Measurements from ENCODE around the gene FADS1. TPM values are rescaled to one million over a fixed set of nuclear protein-coding genes. Genes with fewer than 3 reads are reported as not detected.

FADS1 gene
- total RNA-seq, 3 donors from 2014 or later (not counting 1 experiment from before 2014, with no cell fraction given) = 9.3 to 17.2 (median 10.2) TPM

DNA sequence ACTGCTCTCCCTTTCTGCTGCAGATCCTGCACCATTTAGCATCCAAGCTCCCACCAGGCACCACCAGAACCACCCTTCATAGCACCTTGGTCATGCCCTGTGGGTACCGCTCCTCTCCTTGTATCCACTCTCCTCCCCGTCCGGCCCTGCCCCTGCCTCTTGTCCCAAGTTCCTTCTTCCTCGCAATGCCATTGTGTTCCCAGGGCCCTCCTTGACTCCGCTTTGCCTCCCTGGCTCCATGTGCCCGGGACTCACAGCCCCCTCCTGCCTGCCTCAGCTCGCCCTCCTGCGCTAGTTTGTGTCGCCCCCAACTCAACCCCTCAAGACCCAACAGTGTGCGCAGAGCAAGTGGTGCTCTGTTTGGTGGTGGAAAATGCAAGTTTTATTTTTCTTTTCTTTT is 22.1 kb upstream of the FADS1 start:
- no peaks in the 10 kb centered on the region for H3K9me3 Mint-ChIP-seq

DNA sequence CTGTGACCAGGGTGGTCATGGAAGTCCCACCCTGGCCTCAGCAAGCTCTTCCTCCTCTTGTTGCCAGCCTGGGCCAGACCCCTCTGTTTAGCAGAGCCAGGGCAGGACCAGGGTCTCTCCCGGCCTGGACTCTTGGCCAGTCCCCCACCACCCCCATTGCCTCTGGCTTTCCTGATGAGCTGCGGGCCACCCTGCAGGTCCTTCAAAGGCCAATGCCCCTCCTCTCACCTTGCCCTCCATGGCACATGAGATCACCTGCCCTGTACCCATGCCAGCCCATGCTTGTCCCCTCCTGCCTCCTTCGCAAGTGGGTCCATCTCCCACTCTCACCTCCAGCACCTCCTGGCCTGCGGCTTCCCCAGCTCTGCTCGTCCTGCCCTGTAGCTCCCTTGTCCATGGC is 21.7 kb upstream of the FADS1 start:
- peaks cover 24% of the 10 kb centered on the region for H3K4me1 ChIP-seq (ENCODE audit: control insufficient read depth, insufficient read depth, low read length)
- Mint-ChIP-seq H3K27me3 (ENCODE audit: low read depth in 2 of 2) (no peaks in the 10 kb centered on the region), H3K36me3 (no peaks in the 10 kb centered on the region), H3K4me3 (no peak overlapping the region), H3K4me1 (peaks cover 31 to 35% of the 10 kb centered on the region in 2 donors), H3K9me3 (no peaks in the 10 kb centered on the region), H3K27ac (peak overlapping the region; percentile 7 to 46)
- TF ChIP-seq, protein P1, sequence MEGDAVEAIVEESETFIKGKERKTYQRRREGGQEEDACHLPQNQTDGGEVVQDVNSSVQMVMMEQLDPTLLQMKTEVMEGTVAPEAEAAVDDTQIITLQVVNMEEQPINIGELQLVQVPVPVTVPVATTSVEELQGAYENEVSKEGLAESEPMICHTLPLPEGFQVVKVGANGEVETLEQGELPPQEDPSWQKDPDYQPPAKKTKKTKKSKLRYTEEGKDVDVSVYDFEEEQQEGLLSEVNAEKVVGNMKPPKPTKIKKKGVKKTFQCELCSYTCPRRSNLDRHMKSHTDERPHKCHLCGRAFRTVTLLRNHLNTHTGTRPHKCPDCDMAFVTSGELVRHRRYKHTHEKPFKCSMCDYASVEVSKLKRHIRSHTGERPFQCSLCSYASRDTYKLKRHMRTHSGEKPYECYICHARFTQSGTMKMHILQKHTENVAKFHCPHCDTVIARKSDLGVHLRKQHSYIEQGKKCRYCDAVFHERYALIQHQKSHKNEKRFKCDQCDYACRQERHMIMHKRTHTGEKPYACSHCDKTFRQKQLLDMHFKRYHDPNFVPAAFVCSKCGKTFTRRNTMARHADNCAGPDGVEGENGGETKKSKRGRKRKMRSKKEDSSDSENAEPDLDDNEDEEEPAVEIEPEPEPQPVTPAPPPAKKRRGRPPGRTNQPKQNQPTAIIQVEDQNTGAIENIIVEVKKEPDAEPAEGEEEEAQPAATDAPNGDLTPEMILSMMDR (IDR thresholded peaks at IDR 0.05) = no peak
- 95% methylated on average over 5 of the region's 5 CpGs for WGBS (ENCODE audit: insufficient coverage)
- intact Hi-C loops (cut with micrococcal nuclease) = no loop called here
- ATAC-seq = no peak
- H3K4me3 ChIP-seq (ENCODE audit: low read length) = no peak overlapping the region
- H3K27me3 ChIP-seq (ENCODE audit: control insufficient read depth, insufficient read depth, low read length) = no peaks in the 10 kb centered on the region
- no peak for DNase-seq
- no peaks in the 10 kb centered on the region for H3K9me3 ChIP-seq (ENCODE audit: control insufficient read depth, insufficient read depth, low read length)
- H3K36me3 ChIP-seq (ENCODE audit: control insufficient read depth, insufficient read depth, low read length) = peaks cover 4% of the 10 kb centered on the region
- no peak overlapping the region for H3K27ac ChIP-seq (ENCODE audit: low read length)

More for the DNA sequence above, 22.1 kb upstream of the FADS1 start:
- no peaks in the 10 kb centered on the region for H3K27me3 Mint-ChIP-seq (ENCODE audit: low read depth in 2 of 2)
- TF ChIP-seq, protein P1 (IDR thresholded peaks at IDR 0.05) = no peak
- H3K36me3 ChIP-seq (ENCODE audit: control insufficient read depth, insufficient read depth, low read length) = peaks cover 4% of the 10 kb centered on the region
- no peak overlapping the region for H3K4me3 Mint-ChIP-seq
- no peak overlapping the region for H3K27ac ChIP-seq (ENCODE audit: low read length)
- no peak overlapping the region for H3K4me3 ChIP-seq (ENCODE audit: low read length)
- intact Hi-C loops (cut with micrococcal nuclease) = no loop called here
- no peaks in the 10 kb centered on the region for H3K36me3 Mint-ChIP-seq
- 99% methylated on average over 6 of the region's 10 CpGs for WGBS (ENCODE audit: insufficient coverage)
- H3K9me3 ChIP-seq (ENCODE audit: control insufficient read depth, insufficient read depth, low read length) = no peaks in the 10 kb centered on the region
- peak overlapping the region; percentile 7 to 46 for H3K27ac Mint-ChIP-seq
- ATAC-seq (no peak), DNase-seq (no peak)
- no peaks in the 10 kb centered on the region for H3K27me3 ChIP-seq (ENCODE audit: control insufficient read depth, insufficient read depth, low read length)
- H3K4me1 ChIP-seq (ENCODE audit: control insufficient read depth, insufficient read depth, low read length) = peaks cover 21% of the 10 kb centered on the region
- H3K4me1 Mint-ChIP-seq = peaks cover 27 to 31% of the 10 kb centered on the region in 2 donors

DNA sequence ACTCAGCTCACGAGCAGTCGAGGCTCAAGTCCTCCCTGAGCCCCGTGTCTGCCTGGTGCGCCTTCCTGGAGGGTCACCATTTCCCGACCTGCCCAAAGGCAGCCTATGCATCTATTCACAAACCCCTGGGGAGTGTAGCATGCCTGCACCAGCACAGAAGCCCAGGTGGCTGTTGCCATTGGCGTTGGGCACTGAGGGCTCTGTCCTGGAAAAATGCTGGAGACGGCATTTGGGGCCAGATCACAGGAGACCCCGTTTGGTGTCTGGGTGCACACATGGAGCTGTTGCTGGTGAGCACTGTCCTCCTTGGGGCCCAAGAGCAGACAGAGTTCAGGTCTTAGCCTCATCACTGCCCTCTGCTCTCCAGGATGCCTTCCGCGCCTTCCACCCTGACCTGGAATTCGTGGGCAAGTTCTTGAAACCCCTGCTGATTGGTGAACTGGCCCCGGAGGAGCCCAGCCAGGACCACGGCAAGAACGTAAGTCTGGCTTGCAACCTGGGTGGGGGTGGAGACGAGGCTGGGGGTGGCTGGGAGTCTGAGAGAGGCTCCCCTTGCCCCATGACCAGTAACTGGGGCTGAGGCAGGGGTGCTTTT is 20.7 kb upstream of the FADS1 start:
- intact Hi-C loops (cut with micrococcal nuclease) = no loop called here
- Mint-ChIP-seq H3K9me3 (no peaks in the 10 kb centered on the region), H3K36me3 (no peaks in the 10 kb centered on the region), H3K27ac (peak overlapping the region in 1 of 2 donors; percentile 97), H3K4me3 (no peak overlapping the region), H3K27me3 (ENCODE audit: low read depth in 2 of 2) (no peaks in the 10 kb centered on the region), H3K4me1 (peaks cover 39 to 41% of the 10 kb centered on the region in 2 donors)
- WGBS (ENCODE audit: insufficient coverage) = 97% methylated on average over 15 of the region's 15 CpGs
- peaks cover 24% of the 10 kb centered on the region for H3K4me1 ChIP-seq (ENCODE audit: control insufficient read depth, insufficient read depth, low read length)
- no peaks in the 10 kb centered on the region for H3K9me3 ChIP-seq (ENCODE audit: control insufficient read depth, insufficient read depth, low read length)
- H3K27me3 ChIP-seq (ENCODE audit: control insufficient read depth, insufficient read depth, low read length) = no peaks in the 10 kb centered on the region
- TF ChIP-seq, protein P1 (IDR thresholded peaks at IDR 0.05) = no peak
- no peak overlapping the region for H3K4me3 ChIP-seq (ENCODE audit: low read length)
- ATAC-seq (no peak), DNase-seq (no peak)
- H3K36me3 ChIP-seq (ENCODE audit: control insufficient read depth, insufficient read depth, low read length) = peaks cover 4% of the 10 kb centered on the region
- H3K27ac ChIP-seq (ENCODE audit: low read length) = no peak overlapping the region

DNA sequence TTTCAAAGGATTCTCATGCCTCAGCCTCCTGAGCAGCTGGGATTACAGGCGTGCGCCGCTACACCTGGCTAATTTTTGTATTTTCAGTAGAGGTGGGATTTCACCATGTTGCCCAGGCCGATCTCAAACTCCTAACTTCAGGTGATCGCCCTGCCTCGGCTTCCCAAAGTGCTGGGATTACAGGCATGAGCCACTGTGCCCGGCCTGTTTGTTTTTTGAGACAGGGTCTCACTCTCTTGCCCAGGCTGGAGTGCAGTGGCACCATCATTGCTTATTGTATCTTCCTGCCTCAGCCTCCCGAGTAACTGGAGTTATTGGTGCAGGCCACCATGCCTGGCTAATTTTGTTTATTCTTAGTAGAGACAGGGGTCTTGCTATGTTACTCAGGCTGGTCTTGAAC is 19.4 kb upstream of the FADS1 start:
- intact Hi-C loops (cut with micrococcal nuclease) = no loop called here
- ATAC-seq = no peak
- no peaks in the 10 kb centered on the region for H3K27me3 Mint-ChIP-seq (ENCODE audit: low read depth in 2 of 2)
- Histone ChIP-seq H3K27ac (ENCODE audit: low read length) (no peak overlapping the region), H3K4me1 (ENCODE audit: control insufficient read depth, insufficient read depth, low read length) (peaks cover 27% of the 10 kb centered on the region), H3K36me3 (ENCODE audit: control insufficient read depth, insufficient read depth, low read length) (peaks cover 4% of the 10 kb centered on the region), H3K27me3 (ENCODE audit: control insufficient read depth, insufficient read depth, low read length) (no peaks in the 10 kb centered on the region), H3K4me3 (ENCODE audit: low read length) (no peak overlapping the region), H3K9me3 (ENCODE audit: control insufficient read depth, insufficient read depth, low read length) (no peaks in the 10 kb centered on the region)
- no peak for DNase-seq
- peaks cover 49 to 51% of the 10 kb centered on the region in 2 donors for H3K4me1 Mint-ChIP-seq
- TF ChIP-seq, protein P1 (IDR thresholded peaks at IDR 0.05) = no peak
- H3K36me3 Mint-ChIP-seq = no peaks in the 10 kb centered on the region
- H3K4me3 Mint-ChIP-seq = peak overlapping the region; percentile 88
- H3K27ac Mint-ChIP-seq = peak overlapping the region; percentile 97 to 98
- 96% methylated on average over 8 of the region's 8 CpGs for WGBS (ENCODE audit: insufficient coverage)
- H3K9me3 Mint-ChIP-seq = no peaks in the 10 kb centered on the region

All from natural killer cell (primary cell).